ENCODE results near the gene PLOD2.
A peak's percentile ranks its signal among the peaks of the same experiment; 100 is the strongest.

The PLOD2 gene

GRCh38 chr3:146100180-146100579, 60.8 kb downstream of the PLOD2 start:
- DNase-seq (ENCODE audit: low spot score) = no peak

DNA sequence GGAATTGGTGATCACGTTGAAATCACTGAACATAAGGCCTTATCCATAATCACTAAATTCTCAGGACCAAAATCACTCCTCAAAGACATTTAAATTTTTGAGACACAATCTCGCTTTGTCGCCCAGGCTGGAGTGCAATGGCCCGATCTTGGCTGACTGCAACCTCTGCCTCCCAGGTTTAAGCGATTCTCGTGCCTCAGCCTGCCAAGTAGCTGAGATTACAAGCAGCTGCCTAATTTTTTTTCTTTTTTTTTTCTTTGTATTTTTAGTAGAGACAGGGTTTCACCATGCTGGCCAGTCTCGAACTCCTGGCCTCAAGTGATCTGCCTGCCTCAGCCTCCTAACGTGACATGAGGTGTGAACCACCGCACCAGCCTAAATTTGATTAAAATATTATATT, 61.7 kb downstream of the PLOD2 start:
- DNase-seq (ENCODE audit: low spot score) = no peak

GRCh38 chr3:146093896-146094295, 67.1 kb downstream of the PLOD2 start:
- no peak for DNase-seq (ENCODE audit: low spot score)

DNA sequence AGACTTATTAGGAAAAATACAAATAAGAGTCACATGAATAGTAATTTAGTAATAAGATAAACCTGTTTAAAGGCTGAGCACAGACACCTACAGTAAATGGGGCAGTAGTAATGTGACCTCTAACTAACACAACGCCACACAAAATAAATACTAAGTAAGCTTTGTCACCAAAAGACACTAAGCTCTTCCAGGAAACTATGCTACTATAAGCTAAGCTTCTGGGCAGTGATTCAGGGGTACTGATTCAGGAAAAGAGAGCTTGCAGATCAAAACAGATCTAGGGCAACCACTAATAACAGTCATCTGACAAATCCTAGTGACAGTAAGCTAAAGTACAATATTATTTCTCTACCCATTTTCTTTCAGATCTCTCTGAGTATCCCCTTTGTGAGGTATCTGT, 68.8 kb downstream of the PLOD2 start:
- DNase-seq (ENCODE audit: low spot score) = no peak

- no peak for DNase-seq (ENCODE audit: low spot score)
Observed at GRCh38 chr3:146091397-146091796, 69.6 kb downstream of the PLOD2 start.

DNA sequence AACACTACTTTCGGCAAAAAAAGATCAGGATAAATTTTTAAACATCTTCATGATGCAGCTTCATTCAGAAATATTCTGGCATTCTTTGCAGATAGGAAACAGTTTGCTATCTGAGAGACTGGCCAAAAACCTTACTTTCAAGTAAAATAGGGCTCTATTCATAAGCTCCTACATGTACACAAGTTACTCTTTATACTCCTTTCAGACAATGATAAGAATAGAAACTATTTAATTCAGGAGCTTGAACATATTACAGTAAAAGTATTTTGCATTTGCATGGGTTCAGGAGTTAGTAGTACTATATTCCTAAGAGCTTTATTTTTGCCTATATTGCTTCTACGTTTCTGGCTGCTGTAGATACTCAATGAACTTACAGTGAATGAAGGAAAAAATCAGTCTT, 70.5 kb downstream of the PLOD2 start:
- DNase-seq (ENCODE audit: low spot score) = no peak

- no peak for DNase-seq (ENCODE audit: low spot score)
Observed at GRCh38 chr3:146088840-146089239, 72.1 kb downstream of the PLOD2 start.

DNA sequence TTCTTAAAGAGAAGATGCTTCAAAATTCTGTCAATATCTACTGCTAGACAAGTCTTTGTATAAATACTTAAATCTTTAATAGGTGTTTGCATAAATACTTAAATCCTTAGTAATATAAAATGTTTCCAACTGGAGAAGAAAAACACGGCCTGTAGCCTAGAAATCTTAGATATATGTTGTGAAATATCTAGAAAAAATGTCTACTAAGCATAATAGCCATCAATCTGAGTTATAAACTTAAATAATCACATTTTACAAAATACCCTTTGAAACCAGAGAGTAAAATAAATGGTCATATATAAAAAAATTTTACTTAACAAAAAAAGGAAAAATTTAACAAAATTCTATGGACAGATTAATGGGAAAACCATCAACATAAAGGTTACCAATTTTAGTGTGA, 73.9 kb downstream of the PLOD2 start:
- no peak for DNase-seq (ENCODE audit: low spot score)

DNA sequence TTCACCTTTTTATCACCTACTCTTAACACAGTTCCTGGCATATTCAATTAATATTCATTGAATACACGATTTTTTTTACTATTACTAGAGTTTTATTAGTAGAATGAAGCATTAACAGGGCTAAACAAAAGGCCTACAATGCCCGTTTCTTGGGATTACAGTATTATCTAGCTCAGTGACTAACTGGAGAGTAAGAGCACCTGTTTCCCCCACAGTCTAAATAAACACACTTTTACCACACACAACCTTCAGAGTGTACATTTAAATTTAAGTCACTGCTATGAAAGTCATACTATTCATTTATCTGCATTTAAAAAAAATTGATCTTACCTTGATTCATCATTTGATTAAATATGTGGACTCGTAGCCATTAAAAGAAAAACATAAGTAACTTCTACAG, 74.8 kb downstream of the PLOD2 start:
- no peak for DNase-seq (ENCODE audit: low spot score)

DNA sequence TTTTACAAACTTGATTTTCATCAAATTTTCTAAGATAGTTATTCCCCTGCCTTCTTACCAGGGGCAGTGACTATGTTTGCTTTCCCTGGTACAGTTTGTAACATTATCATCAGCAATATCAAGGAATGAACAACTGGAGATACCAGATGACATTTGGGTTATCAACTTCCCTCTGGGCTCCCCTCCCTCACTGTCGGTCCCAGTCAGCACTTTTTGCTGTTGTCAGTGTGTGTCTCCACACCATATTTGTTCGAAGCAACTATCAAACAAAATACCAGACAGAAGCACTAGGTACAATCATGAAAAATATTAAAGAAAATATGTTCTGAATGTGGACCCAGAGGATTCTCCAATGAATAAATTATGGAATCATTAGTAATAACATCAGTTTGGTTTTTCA, 75.3 kb downstream of the PLOD2 start:
- DNase-seq (ENCODE audit: low spot score) = no peak

- DNase-seq (ENCODE audit: low spot score) = no peak
Observed at GRCh38 chr3:146080578-146080977, 80.4 kb downstream of the PLOD2 start.

DNA sequence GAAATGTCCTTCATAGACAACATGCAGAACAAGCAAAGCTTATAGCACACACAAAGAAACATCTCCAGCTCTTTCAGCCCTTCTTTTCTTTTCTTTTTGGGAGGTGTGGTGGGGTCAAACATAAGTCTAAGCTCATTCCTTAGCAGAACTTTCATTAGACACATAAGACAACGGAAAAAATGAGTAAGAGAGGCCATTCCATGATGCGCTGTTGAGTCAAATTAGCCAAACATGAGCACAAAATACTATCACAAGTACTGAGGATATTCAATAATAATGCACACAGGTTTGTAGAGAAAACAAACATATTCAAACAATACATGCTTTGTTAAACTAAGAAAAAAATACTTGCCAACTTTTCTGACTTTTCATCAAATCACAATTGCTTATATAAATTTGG, 83.0 kb downstream of the PLOD2 start:
- no peak for DNase-seq (ENCODE audit: low spot score)

GRCh38 chr3:146077181-146077580, 83.8 kb downstream of the PLOD2 start:
- no peak for DNase-seq (ENCODE audit: low spot score)

DNA sequence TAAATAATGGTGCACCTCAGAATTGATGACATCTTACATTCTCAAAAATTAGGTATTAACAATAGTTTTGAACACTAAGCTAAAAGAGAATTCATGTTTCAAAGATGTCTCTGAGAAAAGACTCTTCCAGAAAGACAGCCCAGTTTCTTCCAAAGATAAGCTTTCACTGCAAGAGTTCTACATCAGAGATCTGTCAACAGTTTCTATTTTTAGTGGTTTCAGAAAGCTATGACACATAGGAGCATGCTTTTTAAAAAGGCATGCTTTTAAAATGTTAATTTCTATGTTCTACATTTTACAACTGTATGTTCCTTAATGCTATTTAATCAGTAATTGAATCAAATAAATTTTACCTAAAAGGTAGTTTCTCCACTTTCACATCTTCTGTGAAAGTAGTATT, 88.2 kb downstream of the PLOD2 start:
- DNase-seq (ENCODE audit: low spot score) = no peak

DNA sequence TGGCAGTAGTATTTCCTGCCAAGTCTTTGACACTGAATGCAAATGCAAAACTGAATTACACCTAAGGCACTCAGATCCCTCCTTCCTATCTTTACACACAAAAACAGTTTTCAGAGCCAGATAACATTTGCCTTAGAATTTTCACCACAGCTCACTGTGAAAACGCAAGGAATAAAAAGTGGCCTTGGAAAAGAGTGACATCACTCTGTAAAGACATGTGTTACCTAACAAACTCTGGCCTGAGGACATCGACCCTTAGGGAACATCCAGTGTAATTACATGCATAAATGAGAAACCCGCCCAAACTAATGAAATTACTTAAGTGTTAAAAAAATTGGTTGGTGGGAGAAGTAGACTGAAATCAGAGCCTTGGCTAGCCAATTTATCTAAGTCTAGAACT, 88.9 kb downstream of the PLOD2 start:
- no peak for DNase-seq (ENCODE audit: low spot score)

DNA sequence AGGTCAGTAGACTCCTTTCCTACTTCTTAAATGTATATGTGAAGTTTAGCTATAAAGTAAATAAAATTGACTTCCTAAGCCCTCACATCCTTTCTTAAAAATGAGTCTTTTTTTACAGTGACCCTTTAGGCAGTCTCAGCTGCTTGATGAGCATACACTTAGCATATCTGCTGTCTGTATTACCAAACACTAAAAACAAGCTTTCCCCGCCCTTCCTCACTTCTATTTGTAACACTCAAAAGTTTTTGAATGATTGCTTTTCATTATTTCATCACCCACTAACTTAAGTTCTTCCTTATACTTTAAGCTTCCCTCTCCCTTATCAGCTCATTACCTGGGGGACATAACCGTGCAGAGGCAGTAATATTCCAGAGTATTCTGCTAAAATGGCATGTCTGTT, 89.4 kb downstream of the PLOD2 start:
- no peak for DNase-seq (ENCODE audit: low spot score)

- DNase-seq (ENCODE audit: low spot score) = no peak
Observed at GRCh38 chr3:146067048-146067447, 93.9 kb downstream of the PLOD2 start.

GRCh38 chr3:146065573-146066006, 95.4 kb downstream of the PLOD2 start:
- DNase-seq (ENCODE audit: low spot score) = peak; percentile 72

DNA sequence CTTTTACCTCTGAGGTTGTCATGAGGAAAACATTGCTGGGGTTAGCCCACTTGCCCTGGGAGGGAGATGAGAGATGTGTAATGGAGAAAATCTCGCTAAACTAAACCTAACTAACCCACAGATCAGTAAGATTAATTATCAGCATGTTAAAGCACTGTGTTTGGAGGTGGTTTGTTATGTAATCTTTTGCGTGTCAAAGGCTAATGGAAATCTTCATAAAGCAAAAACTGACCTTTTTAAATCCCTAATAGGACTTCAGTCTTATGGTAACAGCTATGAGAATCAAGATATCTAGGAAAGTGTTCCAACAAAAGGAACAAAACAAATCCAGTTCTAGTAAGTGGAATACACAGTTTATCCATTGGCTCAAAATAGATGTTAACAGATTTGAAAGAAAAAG, 102.7 kb downstream of the PLOD2 start:
- no peak for DNase-seq (ENCODE audit: low spot score)

GRCh38 chr3:146052791-146053310, 108.1 kb downstream of the PLOD2 start:
- no peak for DNase-seq (ENCODE audit: low spot score)

- no peak for DNase-seq (ENCODE audit: low spot score)
Observed at GRCh38 chr3:146052056-146052790, 108.8 kb downstream of the PLOD2 start.

- DNase-seq (ENCODE audit: low spot score) = no peak
Observed at GRCh38 chr3:146050691-146051090, 110.3 kb downstream of the PLOD2 start.

- no peak for DNase-seq (ENCODE audit: low spot score)
Observed at GRCh38 chr3:146047485-146047884, 113.5 kb downstream of the PLOD2 start.

DNA sequence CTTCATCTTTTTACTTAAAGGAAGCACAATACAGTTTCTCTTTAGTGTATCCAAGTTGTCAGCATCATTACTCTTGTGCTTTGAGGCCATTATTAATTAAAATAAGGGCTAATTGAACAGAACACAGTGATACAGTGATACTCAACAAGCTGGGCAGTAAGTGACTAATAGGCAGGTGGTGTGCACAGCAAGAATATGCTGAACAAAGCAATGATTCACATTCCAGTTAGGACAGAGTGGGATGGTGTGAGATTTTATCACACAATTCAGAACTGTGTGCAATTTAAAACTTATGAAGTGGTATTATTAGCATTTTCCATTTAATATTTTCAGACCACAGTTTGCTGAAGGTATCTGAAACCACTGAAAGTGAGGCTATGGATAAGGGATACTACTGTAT, 116.9 kb downstream of the PLOD2 start:
- DNase-seq (ENCODE audit: low spot score) = peak; percentile 60

All from Ammon's horn (tissue), 1 donor.